ENCODE measurements around the gene DACH1.

DACH1 gene

GRCh38 chr13:71828117-71828516, 38.9 kb downstream of the DACH1 start:
- FAIRE-seq, result no peak

GRCh38 chr13:71827241-71827640, 39.8 kb downstream of the DACH1 start:
- no peak for FAIRE-seq

GRCh38 chr13:71820699-71821098, 46.3 kb downstream of the DACH1 start:
- no peak for FAIRE-seq

GRCh38 chr13:71817335-71817734, 49.7 kb downstream of the DACH1 start:
- no peak for FAIRE-seq

GRCh38 chr13:71814806-71815360, 52.1 kb downstream of the DACH1 start:
- no peak for FAIRE-seq

- no peak for FAIRE-seq
Measured at GRCh38 chr13:71813187-71813586, 53.8 kb downstream of the DACH1 start.

GRCh38 chr13:71811344-71811743, 55.7 kb downstream of the DACH1 start:
- no peak for FAIRE-seq

GRCh38 chr13:71808708-71809107, 58.3 kb downstream of the DACH1 start:
- FAIRE-seq, result no peak

GRCh38 chr13:71806886-71807285, 60.1 kb downstream of the DACH1 start:
- FAIRE-seq, result no peak

- FAIRE-seq, result no peak
Measured at GRCh38 chr13:71803066-71803465, 63.9 kb downstream of the DACH1 start.

- no peak for FAIRE-seq
Measured at GRCh38 chr13:71801781-71802180, 65.2 kb downstream of the DACH1 start.

GRCh38 chr13:71801165-71801760, 65.7 kb downstream of the DACH1 start:
- no peak for FAIRE-seq

GRCh38 chr13:71799324-71799723, 67.7 kb downstream of the DACH1 start:
- no peak for FAIRE-seq

- no peak for FAIRE-seq
Measured at GRCh38 chr13:71798707-71799106, 68.3 kb downstream of the DACH1 start.

- FAIRE-seq, result no peak
Measured at GRCh38 chr13:71797517-71797916, 69.5 kb downstream of the DACH1 start.

- FAIRE-seq, result no peak
Measured at GRCh38 chr13:71789693-71790329, 77.2 kb downstream of the DACH1 start.

GRCh38 chr13:71789037-71789436, 78.0 kb downstream of the DACH1 start:
- no peak for FAIRE-seq

GRCh38 chr13:71787414-71787813, 79.6 kb downstream of the DACH1 start:
- FAIRE-seq, result no peak

GRCh38 chr13:71786875-71787274, 80.1 kb downstream of the DACH1 start:
- FAIRE-seq, result no peak

GRCh38 chr13:71785361-71785760, 81.6 kb downstream of the DACH1 start:
- no peak for FAIRE-seq

GRCh38 chr13:71780546-71780945, 86.5 kb downstream of the DACH1 start:
- no peak for FAIRE-seq

GRCh38 chr13:71778998-71779397, 88.0 kb downstream of the DACH1 start:
- peak; percentile 98 for FAIRE-seq

- FAIRE-seq, result peak; percentile 41
Measured at GRCh38 chr13:71775966-71776365, 91.0 kb downstream of the DACH1 start.

GRCh38 chr13:71774863-71775262, 92.1 kb downstream of the DACH1 start:
- no peak for FAIRE-seq

GRCh38 chr13:71773531-71773930, 93.5 kb downstream of the DACH1 start:
- peak; percentile 24 for FAIRE-seq
